Retinal pigment epithelial cell (primary cell): ENCODE measurements around the gene SLC35B2.

Source experiments
- DNase-seq: peaks from one replicate; pipeline ENCODE4 v3.0.0-alpha.2; 2010; ENCODE audit warnings: low read depth
- H3K4me3 ChIP-seq: 2 replicates; pipeline ENCODE4 v1.5.1; 2011; ENCODE audit warnings: mild to moderate bottlenecking, low read length, control low read depth, moderate library complexity
- TF ChIP-seq, protein P1 (sequence below): conservative IDR thresholded peaks from 2 replicates; pipeline ENCODE4 v1.5.1; 2011; ENCODE audit warnings: low read depth, low read length, control low read depth, inconsistent platforms

The SLC35B2 gene

DNA sequence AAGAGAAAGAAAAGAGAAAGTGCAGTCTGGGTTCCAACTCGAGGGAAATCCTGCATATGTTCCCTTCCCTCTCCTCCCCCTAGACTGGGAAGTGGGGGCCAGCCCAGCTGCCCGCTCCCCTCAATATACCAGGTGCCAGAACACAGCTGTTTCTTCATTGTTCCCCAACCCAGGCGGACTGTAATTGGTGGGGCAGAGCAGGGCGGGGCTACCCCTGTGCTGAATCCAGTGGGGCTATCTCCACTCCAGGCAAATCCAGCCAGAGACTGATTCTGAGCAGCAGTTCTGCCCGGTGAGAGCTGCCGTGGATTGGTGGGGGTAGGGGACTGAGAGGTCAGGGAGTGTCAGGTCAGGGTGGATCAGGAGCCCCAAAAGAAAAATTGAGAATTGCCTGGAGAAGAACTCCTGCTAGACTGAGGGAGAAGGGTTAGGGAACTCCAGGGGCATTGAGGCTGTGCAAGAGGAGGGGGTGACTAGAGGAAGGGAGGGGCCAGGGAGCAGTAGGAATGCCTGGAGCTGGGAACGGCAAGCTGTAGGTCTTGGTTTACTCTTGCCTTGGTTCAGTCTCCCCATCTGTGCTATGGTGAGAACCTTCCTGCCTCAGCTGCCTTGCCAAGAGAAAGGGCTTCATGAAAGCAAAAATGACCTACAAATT is 40.5 kb downstream of the SLC35B2 start, which contains the start of gene MYMX:
Gene MYMX (plus strand): TSS at position 250 of the 655 bp plus-strand sequence. CDS start 546 bp downstream, outside the sequence.
- DNase-seq: no peak
- TF ChIP-seq, protein P1, sequence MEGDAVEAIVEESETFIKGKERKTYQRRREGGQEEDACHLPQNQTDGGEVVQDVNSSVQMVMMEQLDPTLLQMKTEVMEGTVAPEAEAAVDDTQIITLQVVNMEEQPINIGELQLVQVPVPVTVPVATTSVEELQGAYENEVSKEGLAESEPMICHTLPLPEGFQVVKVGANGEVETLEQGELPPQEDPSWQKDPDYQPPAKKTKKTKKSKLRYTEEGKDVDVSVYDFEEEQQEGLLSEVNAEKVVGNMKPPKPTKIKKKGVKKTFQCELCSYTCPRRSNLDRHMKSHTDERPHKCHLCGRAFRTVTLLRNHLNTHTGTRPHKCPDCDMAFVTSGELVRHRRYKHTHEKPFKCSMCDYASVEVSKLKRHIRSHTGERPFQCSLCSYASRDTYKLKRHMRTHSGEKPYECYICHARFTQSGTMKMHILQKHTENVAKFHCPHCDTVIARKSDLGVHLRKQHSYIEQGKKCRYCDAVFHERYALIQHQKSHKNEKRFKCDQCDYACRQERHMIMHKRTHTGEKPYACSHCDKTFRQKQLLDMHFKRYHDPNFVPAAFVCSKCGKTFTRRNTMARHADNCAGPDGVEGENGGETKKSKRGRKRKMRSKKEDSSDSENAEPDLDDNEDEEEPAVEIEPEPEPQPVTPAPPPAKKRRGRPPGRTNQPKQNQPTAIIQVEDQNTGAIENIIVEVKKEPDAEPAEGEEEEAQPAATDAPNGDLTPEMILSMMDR: no peak
- no peak within 1 kb of the TSS for H3K4me3 ChIP-seq

DNA sequence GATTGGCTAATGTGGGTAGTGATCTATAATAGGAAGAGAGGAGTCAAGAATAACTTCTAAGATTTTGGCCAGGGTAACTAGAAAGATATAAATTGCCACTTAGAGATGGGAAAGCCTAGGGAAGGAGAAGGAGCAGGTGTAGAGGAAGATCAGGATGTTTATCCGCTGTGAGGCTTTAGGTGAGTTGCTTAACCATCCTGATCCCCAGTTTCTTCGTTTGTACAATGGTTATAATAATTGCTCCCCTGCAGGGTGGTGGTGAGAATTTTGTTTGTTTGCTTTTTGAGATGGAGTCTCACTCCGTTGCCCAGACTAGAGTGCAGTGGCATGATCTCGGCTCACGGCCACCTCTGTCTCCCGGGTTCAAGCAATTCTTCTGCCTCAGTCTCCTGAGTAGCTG is 43.0 kb downstream of the SLC35B2 start:
- no peak overlapping the region for H3K4me3 ChIP-seq
- TF ChIP-seq, protein P1: no peak
- DNase-seq: no peak

DNA sequence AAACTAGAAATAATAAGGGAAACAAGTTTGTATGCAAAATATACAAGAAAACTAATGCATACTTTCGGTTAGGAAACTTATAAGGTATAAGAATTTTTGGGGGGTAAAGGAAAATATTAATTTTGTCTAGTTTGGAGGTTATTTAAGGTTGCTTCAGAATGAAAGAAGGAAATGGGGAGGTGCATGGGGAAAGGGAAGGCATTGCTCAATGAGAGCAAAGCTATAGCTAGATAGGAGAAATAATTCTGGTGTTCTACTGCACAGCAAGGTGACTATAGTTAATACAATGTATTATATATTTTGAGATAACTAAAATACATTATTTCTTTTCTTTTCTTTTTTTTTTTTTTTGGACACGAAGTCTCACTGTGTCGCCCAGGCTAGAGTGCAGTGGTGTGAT is 46.0 kb downstream of the SLC35B2 start:
- H3K4me3 ChIP-seq: no peak overlapping the region
- no peak for DNase-seq
- TF ChIP-seq, protein P1: no peak

DNA sequence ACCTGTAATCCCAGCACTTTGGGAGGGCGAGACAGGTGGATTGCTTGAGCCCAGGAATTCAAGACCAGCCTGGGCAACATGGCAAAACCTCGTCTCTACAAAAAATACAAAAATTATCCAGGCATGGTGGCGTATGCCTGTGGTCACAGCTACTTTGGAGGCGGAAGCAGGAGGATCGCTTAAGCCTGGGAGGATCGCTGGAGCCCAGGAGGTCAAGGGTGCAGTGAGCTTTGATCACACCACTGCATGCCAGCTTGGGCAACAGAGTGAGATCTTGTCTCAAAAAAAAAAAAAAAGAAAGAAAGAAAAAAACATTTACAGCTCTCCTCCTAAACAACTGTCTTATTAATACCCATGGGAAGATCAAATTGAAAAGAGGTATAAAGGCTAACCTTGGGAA is 49.4 kb downstream of the SLC35B2 start:
- no peak overlapping the region for H3K4me3 ChIP-seq
- DNase-seq: no peak
- TF ChIP-seq, protein P1: no peak
